ENCODE data around the gene RIOX2.

Gene RIOX2

GRCh38 chr3:98005438-98005837, 33.2 kb upstream of the RIOX2 start:
- H3K4me3 ChIP-seq (ENCODE audit: insufficient read depth, low read depth, low read length, poor library complexity, severe bottlenecking): no peak overlapping the region
- DNase-seq: no peak
- H3K4me1 ChIP-seq (ENCODE audit: control insufficient read depth, insufficient read depth, low read length, poor library complexity, severe bottlenecking): peaks cover 8% of the 10 kb centered on the region
- no peaks in the 10 kb centered on the region for H3K9me3 ChIP-seq (ENCODE audit: control insufficient read depth, low read length)
- H3K36me3 ChIP-seq (ENCODE audit: control insufficient read depth, insufficient read depth, low read length): no peaks in the 10 kb centered on the region
- H3K27ac ChIP-seq (ENCODE audit: insufficient read depth, low read length, poor library complexity, severe bottlenecking): no peak overlapping the region
- no peaks in the 10 kb centered on the region for H3K27me3 ChIP-seq (replicated peaks; ENCODE audit: control insufficient read depth, insufficient read depth, low read length, poor library complexity, severe bottlenecking)

GRCh38 chr3:98004721-98005120, 32.5 kb upstream of the RIOX2 start:
- DNase-seq: no peak
- Histone ChIP-seq H3K36me3 (ENCODE audit: control insufficient read depth, insufficient read depth, low read length) (no peaks in the 10 kb centered on the region), H3K27ac (ENCODE audit: insufficient read depth, low read length, poor library complexity, severe bottlenecking) (no peak overlapping the region), H3K4me1 (ENCODE audit: control insufficient read depth, insufficient read depth, low read length, poor library complexity, severe bottlenecking) (peaks cover 8% of the 10 kb centered on the region), H3K27me3 (replicated peaks; ENCODE audit: control insufficient read depth, insufficient read depth, low read length, poor library complexity, severe bottlenecking) (no peaks in the 10 kb centered on the region), H3K9me3 (ENCODE audit: control insufficient read depth, low read length) (no peaks in the 10 kb centered on the region), H3K4me3 (ENCODE audit: insufficient read depth, low read depth, low read length, poor library complexity, severe bottlenecking) (no peak overlapping the region)

- H3K4me3 ChIP-seq (ENCODE audit: insufficient read depth, low read depth, low read length, poor library complexity, severe bottlenecking): no peak overlapping the region
- DNase-seq: no peak
- H3K27me3 ChIP-seq (replicated peaks; ENCODE audit: control insufficient read depth, insufficient read depth, low read length, poor library complexity, severe bottlenecking): no peaks in the 10 kb centered on the region
- H3K36me3 ChIP-seq (ENCODE audit: control insufficient read depth, insufficient read depth, low read length): no peaks in the 10 kb centered on the region
- H3K27ac ChIP-seq (ENCODE audit: insufficient read depth, low read length, poor library complexity, severe bottlenecking): no peak overlapping the region
- no peaks in the 10 kb centered on the region for H3K9me3 ChIP-seq (ENCODE audit: control insufficient read depth, low read length)
- H3K4me1 ChIP-seq (ENCODE audit: control insufficient read depth, insufficient read depth, low read length, poor library complexity, severe bottlenecking): peaks cover 8% of the 10 kb centered on the region
Measured at GRCh38 chr3:98003306-98003969, 31.2 kb upstream of the RIOX2 start.

- Histone ChIP-seq H3K4me3 (ENCODE audit: insufficient read depth, low read depth, low read length, poor library complexity, severe bottlenecking) (no peak overlapping the region), H3K9me3 (ENCODE audit: control insufficient read depth, low read length) (no peaks in the 10 kb centered on the region)
- DNase-seq: no peak
Measured at GRCh38 chr3:98002717-98003116, 30.5 kb upstream of the RIOX2 start.

GRCh38 chr3:97999994-98000393, 27.8 kb upstream of the RIOX2 start:
- no peaks in the 10 kb centered on the region for H3K36me3 ChIP-seq (ENCODE audit: control insufficient read depth, insufficient read depth, low read length)
- peaks cover 8% of the 10 kb centered on the region for H3K4me1 ChIP-seq (ENCODE audit: control insufficient read depth, insufficient read depth, low read length, poor library complexity, severe bottlenecking)
- no peak overlapping the region for H3K4me3 ChIP-seq (ENCODE audit: insufficient read depth, low read depth, low read length, poor library complexity, severe bottlenecking)

More at GRCh38 chr3:98002717-98003116, 30.5 kb upstream of the RIOX2 start:
- H3K27ac ChIP-seq (ENCODE audit: insufficient read depth, low read length, poor library complexity, severe bottlenecking): no peak overlapping the region
- H3K36me3 ChIP-seq (ENCODE audit: control insufficient read depth, insufficient read depth, low read length): no peaks in the 10 kb centered on the region
- no peaks in the 10 kb centered on the region for H3K27me3 ChIP-seq (replicated peaks; ENCODE audit: control insufficient read depth, insufficient read depth, low read length, poor library complexity, severe bottlenecking)
- H3K4me1 ChIP-seq (ENCODE audit: control insufficient read depth, insufficient read depth, low read length, poor library complexity, severe bottlenecking): peaks cover 8% of the 10 kb centered on the region

GRCh38 chr3:97999103-97999502, 26.9 kb upstream of the RIOX2 start:
- no peak overlapping the region for H3K27ac ChIP-seq (ENCODE audit: insufficient read depth, low read length, poor library complexity, severe bottlenecking)
- H3K36me3 ChIP-seq (ENCODE audit: control insufficient read depth, insufficient read depth, low read length): no peaks in the 10 kb centered on the region
- no peak overlapping the region for H3K4me3 ChIP-seq (ENCODE audit: insufficient read depth, low read depth, low read length, poor library complexity, severe bottlenecking)
- no peaks in the 10 kb centered on the region for H3K27me3 ChIP-seq (replicated peaks; ENCODE audit: control insufficient read depth, insufficient read depth, low read length, poor library complexity, severe bottlenecking)
- H3K9me3 ChIP-seq (ENCODE audit: control insufficient read depth, low read length): no peaks in the 10 kb centered on the region
- no peak for DNase-seq
- H3K4me1 ChIP-seq (ENCODE audit: control insufficient read depth, insufficient read depth, low read length, poor library complexity, severe bottlenecking): peaks cover 8% of the 10 kb centered on the region

More at GRCh38 chr3:97999994-98000393, 27.8 kb upstream of the RIOX2 start:
- H3K27ac ChIP-seq (ENCODE audit: insufficient read depth, low read length, poor library complexity, severe bottlenecking): no peak overlapping the region
- H3K27me3 ChIP-seq (replicated peaks; ENCODE audit: control insufficient read depth, insufficient read depth, low read length, poor library complexity, severe bottlenecking): no peaks in the 10 kb centered on the region
- DNase-seq: no peak
- H3K9me3 ChIP-seq (ENCODE audit: control insufficient read depth, low read length): no peaks in the 10 kb centered on the region

GRCh38 chr3:97996988-97997387, 24.8 kb upstream of the RIOX2 start:
- DNase-seq: no peak
- Histone ChIP-seq H3K4me3 (ENCODE audit: insufficient read depth, low read depth, low read length, poor library complexity, severe bottlenecking) (no peak overlapping the region), H3K4me1 (ENCODE audit: control insufficient read depth, insufficient read depth, low read length, poor library complexity, severe bottlenecking) (no peaks in the 10 kb centered on the region), H3K27me3 (replicated peaks; ENCODE audit: control insufficient read depth, insufficient read depth, low read length, poor library complexity, severe bottlenecking) (no peaks in the 10 kb centered on the region), H3K36me3 (ENCODE audit: control insufficient read depth, insufficient read depth, low read length) (no peaks in the 10 kb centered on the region), H3K9me3 (ENCODE audit: control insufficient read depth, low read length) (no peaks in the 10 kb centered on the region), H3K27ac (ENCODE audit: insufficient read depth, low read length, poor library complexity, severe bottlenecking) (no peak overlapping the region)

GRCh38 chr3:97994328-97994945, 22.2 kb upstream of the RIOX2 start:
- DNase-seq: no peak
- no peaks in the 10 kb centered on the region for H3K9me3 ChIP-seq (ENCODE audit: control insufficient read depth, low read length)
- H3K27ac ChIP-seq (ENCODE audit: insufficient read depth, low read length, poor library complexity, severe bottlenecking): no peak overlapping the region
- no peaks in the 10 kb centered on the region for H3K36me3 ChIP-seq (ENCODE audit: control insufficient read depth, insufficient read depth, low read length)
- H3K27me3 ChIP-seq (replicated peaks; ENCODE audit: control insufficient read depth, insufficient read depth, low read length, poor library complexity, severe bottlenecking): no peaks in the 10 kb centered on the region
- no peak overlapping the region for H3K4me3 ChIP-seq (ENCODE audit: insufficient read depth, low read depth, low read length, poor library complexity, severe bottlenecking)
- no peaks in the 10 kb centered on the region for H3K4me1 ChIP-seq (ENCODE audit: control insufficient read depth, insufficient read depth, low read length, poor library complexity, severe bottlenecking)

- Histone ChIP-seq H3K36me3 (ENCODE audit: control insufficient read depth, insufficient read depth, low read length) (no peaks in the 10 kb centered on the region), H3K27ac (ENCODE audit: insufficient read depth, low read length, poor library complexity, severe bottlenecking) (no peak overlapping the region), H3K4me3 (ENCODE audit: insufficient read depth, low read depth, low read length, poor library complexity, severe bottlenecking) (no peak overlapping the region), H3K9me3 (ENCODE audit: control insufficient read depth, low read length) (no peaks in the 10 kb centered on the region), H3K4me1 (ENCODE audit: control insufficient read depth, insufficient read depth, low read length, poor library complexity, severe bottlenecking) (no peaks in the 10 kb centered on the region), H3K27me3 (replicated peaks; ENCODE audit: control insufficient read depth, insufficient read depth, low read length, poor library complexity, severe bottlenecking) (no peaks in the 10 kb centered on the region)
- no peak for DNase-seq
Measured at GRCh38 chr3:97993526-97993925, 21.3 kb upstream of the RIOX2 start.

- H3K4me1 ChIP-seq (ENCODE audit: control insufficient read depth, insufficient read depth, low read length, poor library complexity, severe bottlenecking): no peaks in the 10 kb centered on the region
- no peaks in the 10 kb centered on the region for H3K27me3 ChIP-seq (replicated peaks; ENCODE audit: control insufficient read depth, insufficient read depth, low read length, poor library complexity, severe bottlenecking)
- no peak overlapping the region for H3K4me3 ChIP-seq (ENCODE audit: insufficient read depth, low read depth, low read length, poor library complexity, severe bottlenecking)
- no peak overlapping the region for H3K27ac ChIP-seq (ENCODE audit: insufficient read depth, low read length, poor library complexity, severe bottlenecking)
- no peaks in the 10 kb centered on the region for H3K36me3 ChIP-seq (ENCODE audit: control insufficient read depth, insufficient read depth, low read length)
- DNase-seq: no peak
- no peaks in the 10 kb centered on the region for H3K9me3 ChIP-seq (ENCODE audit: control insufficient read depth, low read length)
Measured at GRCh38 chr3:97992547-97993173, 20.4 kb upstream of the RIOX2 start.
